HepG2 (cell line): ENCODE results near the gene EHBP1. TPM values are rescaled to one million over a fixed set of nuclear protein-coding genes. Genes with fewer than 3 reads are reported as not detected.

ENCODE experiments used
- ATAC-seq: fragments of 200-7000 bp; cut with Tn5 transposase; 3 replicates; pipeline ENCODE4 v1.9.1; 2020; ENCODE audit warnings: mild to moderate bottlenecking, moderate library complexity
- BruUV-seq: library from RNA; stranded (reverse); fragments of 400-500 nt; replicated peaks from 2 replicates; lab custom pipeline; 2021; lab: Mats Ljungman, UMichigan
- CTCF ChIA-PET: fragments of 300-600 bp; formaldehyde crosslinking; extraction: SDS; loops from one replicate; lab custom pipeline; 2021; ENCODE audit warnings: low total read pairs, inconsistent platforms, low intra/inter-chr PET ratio; lab: Yijun Ruan, JAX
- POLR2A ChIA-PET: fragments of 350-600 bp; sonication (Branson Sonifier 250); formaldehyde crosslinking; loops from one replicate; lab custom pipeline; 2020; ENCODE audit warnings: antibody characterized with exemption, inconsistent platforms; lab: Yijun Ruan, JAX
- DNase-seq: peaks from one replicate; pipeline ENCODE4 v3.0.0-alpha.2; 2015; ENCODE audit warnings: low spot score
- FAIRE-seq: peaks from 3 replicates; lab custom pipeline; 2011; peaks lifted over from hg19 to GRCh38; lab: Jason Lieb, UNC
- H2AFZ ChIP-seq: one replicate; pipeline ENCODE4 v1.6.1; 2011; ENCODE audit warnings: low read length, inconsistent platforms
- H3K27ac ChIP-seq: fragments of 300-600 bp; 3 replicates; pipeline ENCODE4 v1.8.0; 2011; ENCODE audit warnings: mixed run types, mild to moderate bottlenecking, mixed read lengths, low read length, inconsistent platforms; ENCODE audit not compliant: insufficient read depth; ENCODE audit errors: extremely low read length
- H3K27me3 ChIP-seq, 2 experiments: fragments of 200-600 bp in 1 of 2; 2 replicates in 1 of 2; 3 replicates in 1 of 2; pipeline versions ENCODE4 v1.6.0 to v1.8.0; 2011; ENCODE audit warnings: low read length in 2 of 2, mild to moderate bottlenecking in 2 of 2, moderate library complexity in 2 of 2, inconsistent platforms in 1 of 2; ENCODE audit not compliant: insufficient read depth in 2 of 2, control insufficient read depth in 1 of 2
- H3K36me3 ChIP-seq, 2 experiments: fragments of 200-600 bp in 1 of 2; replicated peaks in 1 of 2; 2 replicates in 1 of 2; 3 replicates in 1 of 2; pipeline versions ENCODE4 v1.5.1 to v1.8.0; 2011; ENCODE audit warnings: low read length in 2 of 2, inconsistent platforms in 1 of 2; ENCODE audit not compliant: insufficient read depth in 2 of 2, control insufficient read depth in 1 of 2
- H3K4me1 ChIP-seq: 2 replicates; pipeline ENCODE4 v1.5.1; 2012; ENCODE audit warnings: low read length, inconsistent platforms; ENCODE audit not compliant: insufficient read depth
- H3K4me2 ChIP-seq: 2 replicates; pipeline ENCODE4 v1.6.0; 2011; ENCODE audit warnings: low read depth, low read length, inconsistent platforms
- H3K4me3 ChIP-seq, 3 experiments: fragments of 200-600 bp in 1 of 3; sonication (generic), shearing (Covaris generic) in 1 of 3; replicated peaks in 1 of 3; 2 replicates each; pipeline ENCODE4 v1.5.1; 2011 to 2016; ENCODE audit warnings: low read length in 3 of 3, inconsistent platforms in 2 of 3, low read depth in 2 of 3, mild to moderate bottlenecking in 2 of 3, control low read depth in 1 of 3, mixed read lengths in 1 of 3; ENCODE audit not compliant: insufficient read depth in 1 of 3
- H3K79me2 ChIP-seq: one replicate; pipeline ENCODE4 v1.6.1; 2011; ENCODE audit warnings: low read length, inconsistent platforms; ENCODE audit not compliant: insufficient read depth
- H3K9ac ChIP-seq: 2 replicates; pipeline ENCODE4 v1.6.0; 2011; ENCODE audit warnings: mild to moderate bottlenecking, low read depth, low read length, inconsistent platforms; ENCODE audit not compliant: insufficient read depth
- H3K9me3 ChIP-seq: 2 replicates; pipeline ENCODE4 v1.5.1; 2012; ENCODE audit warnings: mild to moderate bottlenecking, low read length
- H4K20me1 ChIP-seq: 2 replicates; pipeline ENCODE4 v1.6.0; 2011; ENCODE audit warnings: inconsistent platforms, mild to moderate bottlenecking, low read length, moderate library complexity; ENCODE audit not compliant: insufficient read depth
- GFI1 ChIP-seq: sonication (generic); formaldehyde crosslinking; IDR thresholded peaks from 2 replicates; pipeline ENCODE4 v1.5.0; 2020; ENCODE audit warnings: missing genetic modification reagents, mild to moderate bottlenecking, borderline replicate concordance
- SIN3A ChIP-seq: IDR thresholded peaks from 2 replicates; pipeline ENCODE4 v1.6.1; 2011; ENCODE audit warnings: low read depth, mild to moderate bottlenecking, control low read depth, low read length, borderline replicate concordance
- TEAD2 ChIP-seq: sonication (generic); formaldehyde crosslinking; IDR thresholded peaks from 2 replicates; pipeline ENCODE4 v1.9.0; 2021; ENCODE audit warnings: missing genetic modification reagents
- TSC22D2 ChIP-seq: sonication (generic); formaldehyde crosslinking; IDR thresholded peaks from 2 replicates; pipeline ENCODE4 v1.5.1; 2020; ENCODE audit warnings: missing genetic modification reagents, mild to moderate bottlenecking, borderline replicate concordance
- ZBTB43 ChIP-seq: sonication (generic); formaldehyde crosslinking; conservative IDR thresholded peaks from 2 replicates; pipeline ENCODE4 v1.4.0; 2020; ENCODE audit warnings: missing genetic modification reagents
- ZNF282 ChIP-seq: fragments of 450-650 bp; IDR thresholded peaks from 2 replicates; pipeline ENCODE4 v1.6.1; 2018; ENCODE audit not compliant: partially characterized antibody
- ZNF431 ChIP-seq: sonication (generic); formaldehyde crosslinking; IDR thresholded peaks from 2 replicates; pipeline ENCODE4 v1.9.0; 2022; ENCODE audit warnings: missing genetic modification reagents, low read depth, mild to moderate bottlenecking, borderline replicate concordance
- in situ Hi-C: cut with HindIII; loops from 2 replicates; pipeline ENCODE4 v1.10.0; 2017; ENCODE audit warnings: low pct_unique_long_range_greater_than_20kb; ENCODE audit not compliant: extremely low pct_ligation_motif_present
- intact Hi-C: fragments of 100-400 bp; cut with micrococcal nuclease; formaldehyde crosslinking; loops from one replicate; pipeline ENCODE4 v1.10.0; 2022; ENCODE audit not compliant: unreplicated experiment
- polyA plus RNA-seq, 8 experiments: library from polyadenylated mRNA; depleted of rRNA in 3 of 8; stranded (reverse) in 7 of 8; unstranded in 1 of 8; fragments of >200 nt; fragmentation: Illumina TruSeq in 4 of 8; extraction: Trizol in 4 of 8; gene quantifications; 2 replicates each; pipeline versions ENCODE4 v1.2.1 to v1.2.3, GENCODE V29; 2011 to 2016; ENCODE audit warnings: low read depth in 4 of 8, missing spikeins in 1 of 8, mixed read lengths in 1 of 8; ENCODE audit not compliant: insufficient read depth in 1 of 8
- total RNA-seq, 5 experiments: library from RNA; depleted of rRNA; stranded (reverse); fragments of >200 nt; fragmentation: Illumina TruSeq; extraction: Trizol; gene quantifications; 2 replicates each; pipeline ENCODE4 v1.2.3, GENCODE V29; 2016; ENCODE audit warnings: low read depth in 1 of 5

Gene EHBP1
- total and polyA plus RNA-seq, 2 of the 13 experiments (the other 11 are each of a cell fraction or from before 2014, with no cell fraction given) = 93.5 to 146 TPM

GRCh38 chr2:62705007-62705829 is at the start of gene EHBP1 (continued):
- TF ChIP-seq TSC22D2 (CRISPR knock-in tag) (0 out of 2 replicates have a peak, but pooled peaks have one; percentile 32), ZNF282 (no peak), SIN3A (peak; percentile 81; the same call in 1 of the 2 replicates), TEAD2 (CRISPR knock-in tag) (no peak), GFI1 (CRISPR knock-in tag) (no peak; the same call in 1 of the 2 replicates)

GRCh38 chr2:62657783-62658182 is 47.7 kb upstream of the EHBP1 start:
- DNase-seq = no peak
- Histone ChIP-seq H3K9me3 (no peaks in the 10 kb centered on the region), H3K36me3 (no peaks in the 10 kb centered on the region), H3K4me1 (peaks cover 56% of the 10 kb centered on the region), H3K9ac (no peak overlapping the region), H3K79me2 (no peaks in the 10 kb centered on the region), H3K27ac (no peak overlapping the region), H3K27me3 (no peaks in the 10 kb centered on the region), H4K20me1 (no peaks in the 10 kb centered on the region), H2AFZ (no peak overlapping the region), H3K4me2 (no peak overlapping the region), H3K4me3 (no peak overlapping the region)
- in situ Hi-C loops = no loop called here
- no peak for FAIRE-seq
- BruUV-seq = no TSS peak
- intact Hi-C loops = no loop called here
- TF ChIP-seq ZNF431 = no peak
- no peak for TF ChIP-seq ZBTB43 (CRISPR knock-in tag)
- POLR2A ChIA-PET = no interaction called here
- no peak for ATAC-seq
- CTCF ChIA-PET = no interaction called here
